ENCODE results near the gene SMOC2. TPM values are rescaled to one million over a fixed set of nuclear protein-coding genes. Genes with fewer than 3 reads are reported as not detected.

The SMOC2 gene
- total RNA-seq, 1 donor, result 0.36 TPM

DNA sequence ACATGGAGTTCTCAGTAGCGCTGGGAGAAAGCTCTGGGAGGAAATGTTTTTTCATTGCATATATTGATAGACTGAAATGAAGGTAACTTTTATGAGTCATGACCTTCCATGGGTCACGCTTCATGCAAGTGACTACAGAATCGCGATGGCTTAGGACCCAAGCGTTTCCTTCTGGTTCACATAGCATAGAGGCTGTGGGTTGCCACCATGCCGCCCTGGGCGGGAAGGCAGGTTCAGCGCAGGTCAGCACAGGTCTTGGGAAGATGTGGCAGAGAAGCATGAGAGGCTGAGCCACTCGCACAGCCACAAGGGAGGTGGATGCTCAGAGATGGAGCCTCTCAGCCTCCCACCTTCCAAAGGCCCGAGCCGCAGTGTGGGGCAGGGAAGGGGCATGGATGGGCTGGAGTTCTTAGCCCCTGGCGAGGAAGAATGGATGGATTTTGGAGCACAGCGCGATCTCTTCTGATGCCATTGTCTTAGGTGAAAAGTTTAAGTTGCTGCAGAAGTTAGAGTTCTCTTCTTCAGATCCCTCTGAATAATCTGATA lies 219.5 kb downstream of the SMOC2 start:
- Histone ChIP-seq H4K20me1 (ENCODE audit: insufficient read depth, low read length) (no peaks in the 10 kb centered on the region), H3K27me3 (ENCODE audit: insufficient read depth, low read length) (no peaks in the 10 kb centered on the region), H3K27ac (ENCODE audit: low read depth, low read length) (no peak overlapping the region), H3K36me3 (ENCODE audit: insufficient read depth, low read length) (no peaks in the 10 kb centered on the region), H3K79me2 (ENCODE audit: insufficient read depth, low read length) (no peaks in the 10 kb centered on the region), H3K9me3 (ENCODE audit: low read depth, low read length) (peaks cover 3% of the 10 kb centered on the region), H3K4me3 (ENCODE audit: insufficient read depth, low read length) (no peak overlapping the region), H3K4me2 (ENCODE audit: insufficient read depth, low read length) (no peak overlapping the region), H3K4me1 (ENCODE audit: insufficient read depth, low read length) (no peaks in the 10 kb centered on the region), H2AFZ (ENCODE audit: low read length) (no peak overlapping the region)
- DNase-seq (ENCODE audit: insufficient read length, low spot score, missing footprints), result no peak
- TF ChIP-seq, protein P1, sequence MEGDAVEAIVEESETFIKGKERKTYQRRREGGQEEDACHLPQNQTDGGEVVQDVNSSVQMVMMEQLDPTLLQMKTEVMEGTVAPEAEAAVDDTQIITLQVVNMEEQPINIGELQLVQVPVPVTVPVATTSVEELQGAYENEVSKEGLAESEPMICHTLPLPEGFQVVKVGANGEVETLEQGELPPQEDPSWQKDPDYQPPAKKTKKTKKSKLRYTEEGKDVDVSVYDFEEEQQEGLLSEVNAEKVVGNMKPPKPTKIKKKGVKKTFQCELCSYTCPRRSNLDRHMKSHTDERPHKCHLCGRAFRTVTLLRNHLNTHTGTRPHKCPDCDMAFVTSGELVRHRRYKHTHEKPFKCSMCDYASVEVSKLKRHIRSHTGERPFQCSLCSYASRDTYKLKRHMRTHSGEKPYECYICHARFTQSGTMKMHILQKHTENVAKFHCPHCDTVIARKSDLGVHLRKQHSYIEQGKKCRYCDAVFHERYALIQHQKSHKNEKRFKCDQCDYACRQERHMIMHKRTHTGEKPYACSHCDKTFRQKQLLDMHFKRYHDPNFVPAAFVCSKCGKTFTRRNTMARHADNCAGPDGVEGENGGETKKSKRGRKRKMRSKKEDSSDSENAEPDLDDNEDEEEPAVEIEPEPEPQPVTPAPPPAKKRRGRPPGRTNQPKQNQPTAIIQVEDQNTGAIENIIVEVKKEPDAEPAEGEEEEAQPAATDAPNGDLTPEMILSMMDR (IDR thresholded peaks at IDR 0.05; ENCODE audit: extremely low read depth, low read depth, low read length), result no peak

DNA sequence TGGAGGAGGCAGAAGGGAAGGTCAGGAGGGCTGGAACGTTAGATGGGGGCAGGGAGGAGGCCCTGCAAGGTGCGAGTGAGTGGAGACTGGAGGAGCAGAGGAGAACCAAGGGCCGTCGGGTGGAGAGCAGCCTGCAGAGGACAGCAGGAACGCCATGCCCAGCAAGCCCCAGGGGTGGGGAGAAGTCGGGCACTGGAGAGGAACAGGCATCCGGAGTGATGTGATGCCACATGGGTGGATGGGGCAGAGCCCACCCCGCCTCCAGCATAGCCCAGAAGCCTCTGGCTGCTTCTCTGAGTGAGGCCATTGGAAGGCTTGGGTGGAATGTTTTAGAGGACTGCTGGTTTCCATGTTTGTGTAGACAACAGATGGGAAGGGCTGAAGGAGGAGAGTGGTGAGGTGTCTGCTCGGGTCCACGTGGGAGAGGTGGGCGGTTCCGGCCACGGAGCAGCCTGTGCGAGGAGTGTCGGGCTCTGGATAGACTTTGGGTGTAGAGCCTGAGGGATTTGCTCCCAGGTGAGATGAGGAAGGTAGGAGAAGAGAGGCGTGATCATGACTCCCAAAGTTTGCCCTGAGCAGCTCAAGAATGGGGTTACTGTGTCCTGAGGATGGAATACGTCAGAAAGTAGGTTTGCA lies 221.4 kb downstream of the SMOC2 start:
- Histone ChIP-seq H3K27ac (ENCODE audit: low read depth, low read length) (no peak overlapping the region), H3K4me1 (ENCODE audit: insufficient read depth, low read length) (no peaks in the 10 kb centered on the region), H3K36me3 (ENCODE audit: insufficient read depth, low read length) (no peaks in the 10 kb centered on the region), H3K27me3 (ENCODE audit: insufficient read depth, low read length) (no peaks in the 10 kb centered on the region), H4K20me1 (ENCODE audit: insufficient read depth, low read length) (no peaks in the 10 kb centered on the region), H3K9me3 (ENCODE audit: low read depth, low read length) (no peaks in the 10 kb centered on the region), H3K4me3 (ENCODE audit: insufficient read depth, low read length) (no peak overlapping the region), H3K79me2 (ENCODE audit: insufficient read depth, low read length) (no peaks in the 10 kb centered on the region), H3K4me2 (ENCODE audit: insufficient read depth, low read length) (no peak overlapping the region), H2AFZ (ENCODE audit: low read length) (no peak overlapping the region)
- DNase-seq (ENCODE audit: insufficient read length, low spot score, missing footprints), result no peak
- TF ChIP-seq, protein P1 (IDR thresholded peaks at IDR 0.05; ENCODE audit: extremely low read depth, low read depth, low read length), result no peak

DNA sequence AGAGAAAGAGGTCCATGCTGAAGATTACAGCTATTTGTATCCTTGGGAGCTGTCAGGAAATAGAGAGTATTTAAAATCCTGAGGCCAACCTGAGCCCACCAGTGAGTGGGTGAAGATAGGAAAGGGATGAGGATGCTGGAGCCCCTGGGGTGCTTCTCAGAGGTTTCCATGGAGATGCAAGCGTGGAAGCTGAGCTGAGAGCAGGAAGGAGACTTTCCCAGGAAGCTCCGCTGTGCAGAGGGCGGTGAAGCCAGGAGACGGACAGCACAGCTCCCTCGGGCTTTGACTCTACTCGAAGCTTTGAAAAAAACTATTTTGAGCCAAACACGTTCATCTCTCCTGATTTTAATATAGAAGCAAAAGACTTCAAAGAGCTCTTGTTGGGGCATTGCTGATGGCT lies 222.1 kb downstream of the SMOC2 start:
- Histone ChIP-seq H3K9me3 (ENCODE audit: low read depth, low read length) (no peaks in the 10 kb centered on the region), H3K79me2 (ENCODE audit: insufficient read depth, low read length) (no peaks in the 10 kb centered on the region), H2AFZ (ENCODE audit: low read length) (no peak overlapping the region), H3K27me3 (ENCODE audit: insufficient read depth, low read length) (no peaks in the 10 kb centered on the region), H3K27ac (ENCODE audit: low read depth, low read length) (no peak overlapping the region), H4K20me1 (ENCODE audit: insufficient read depth, low read length) (no peaks in the 10 kb centered on the region), H3K4me3 (ENCODE audit: insufficient read depth, low read length) (no peak overlapping the region), H3K4me1 (ENCODE audit: insufficient read depth, low read length) (no peaks in the 10 kb centered on the region), H3K4me2 (ENCODE audit: insufficient read depth, low read length) (no peak overlapping the region), H3K36me3 (ENCODE audit: insufficient read depth, low read length) (no peaks in the 10 kb centered on the region)
- TF ChIP-seq, protein P1 (IDR thresholded peaks at IDR 0.05; ENCODE audit: extremely low read depth, low read depth, low read length), result no peak
- DNase-seq (ENCODE audit: insufficient read length, low spot score, missing footprints), result no peak

DNA sequence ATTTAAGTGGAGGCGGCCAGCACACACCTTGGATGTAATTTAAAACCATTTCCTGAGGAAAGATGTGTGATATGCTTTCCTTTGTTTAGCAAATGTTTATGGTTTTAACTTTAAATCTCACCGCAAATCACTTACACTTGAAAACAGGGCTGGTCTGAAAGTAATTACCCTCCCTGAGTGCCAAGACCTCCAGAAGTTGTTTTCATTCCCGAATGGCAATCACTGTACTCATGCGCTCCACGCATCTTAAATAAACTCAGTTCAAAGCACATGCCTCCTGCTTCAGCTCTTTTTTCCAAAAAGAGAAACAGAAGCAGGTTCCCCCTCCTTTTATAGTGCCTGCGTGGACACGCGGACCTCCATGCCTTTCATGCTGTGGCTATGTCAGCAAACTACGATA lies 224.0 kb downstream of the SMOC2 start:
- no peaks in the 10 kb centered on the region for H3K79me2 ChIP-seq (ENCODE audit: insufficient read depth, low read length)
- no peaks in the 10 kb centered on the region for H3K4me1 ChIP-seq (ENCODE audit: insufficient read depth, low read length)
- H4K20me1 ChIP-seq (ENCODE audit: insufficient read depth, low read length), result no peaks in the 10 kb centered on the region
- no peak overlapping the region for H3K4me2 ChIP-seq (ENCODE audit: insufficient read depth, low read length)
- no peaks in the 10 kb centered on the region for H3K27me3 ChIP-seq (ENCODE audit: insufficient read depth, low read length)
- TF ChIP-seq, protein P1 (IDR thresholded peaks at IDR 0.05; ENCODE audit: extremely low read depth, low read depth, low read length), result no peak
- H3K9me3 ChIP-seq (ENCODE audit: low read depth, low read length), result no peaks in the 10 kb centered on the region
- DNase-seq (ENCODE audit: insufficient read length, low spot score, missing footprints), result no peak
- no peaks in the 10 kb centered on the region for H3K36me3 ChIP-seq (ENCODE audit: insufficient read depth, low read length)
- no peak overlapping the region for H3K4me3 ChIP-seq (ENCODE audit: insufficient read depth, low read length)
- no peak overlapping the region for H3K27ac ChIP-seq (ENCODE audit: low read depth, low read length)
- no peak overlapping the region for H2AFZ ChIP-seq (ENCODE audit: low read length)
